HG03196 (cell line): ENCODE results near the gene SLC9A6.
"Not testable (repeated sequence)": the region's sequence is repeated elsewhere in the genome, so short reads cannot be mapped to it uniquely, and the experiment has no call there.

Source experiments
- ATAC-seq: cut with Tn5 transposase; IDR thresholded peaks from one replicate; pipeline ENCODE4 v1.9.1; 2021; ENCODE audit not compliant: unreplicated experiment

Gene SLC9A6

GRCh38 chrX:136028383-136028984 lies 43.2 kb downstream of the SLC9A6 start:
- no peak for ATAC-seq

GRCh38 chrX:136029766-136030165 lies 44.5 kb downstream of the SLC9A6 start:
- ATAC-seq: no peak

DNA sequence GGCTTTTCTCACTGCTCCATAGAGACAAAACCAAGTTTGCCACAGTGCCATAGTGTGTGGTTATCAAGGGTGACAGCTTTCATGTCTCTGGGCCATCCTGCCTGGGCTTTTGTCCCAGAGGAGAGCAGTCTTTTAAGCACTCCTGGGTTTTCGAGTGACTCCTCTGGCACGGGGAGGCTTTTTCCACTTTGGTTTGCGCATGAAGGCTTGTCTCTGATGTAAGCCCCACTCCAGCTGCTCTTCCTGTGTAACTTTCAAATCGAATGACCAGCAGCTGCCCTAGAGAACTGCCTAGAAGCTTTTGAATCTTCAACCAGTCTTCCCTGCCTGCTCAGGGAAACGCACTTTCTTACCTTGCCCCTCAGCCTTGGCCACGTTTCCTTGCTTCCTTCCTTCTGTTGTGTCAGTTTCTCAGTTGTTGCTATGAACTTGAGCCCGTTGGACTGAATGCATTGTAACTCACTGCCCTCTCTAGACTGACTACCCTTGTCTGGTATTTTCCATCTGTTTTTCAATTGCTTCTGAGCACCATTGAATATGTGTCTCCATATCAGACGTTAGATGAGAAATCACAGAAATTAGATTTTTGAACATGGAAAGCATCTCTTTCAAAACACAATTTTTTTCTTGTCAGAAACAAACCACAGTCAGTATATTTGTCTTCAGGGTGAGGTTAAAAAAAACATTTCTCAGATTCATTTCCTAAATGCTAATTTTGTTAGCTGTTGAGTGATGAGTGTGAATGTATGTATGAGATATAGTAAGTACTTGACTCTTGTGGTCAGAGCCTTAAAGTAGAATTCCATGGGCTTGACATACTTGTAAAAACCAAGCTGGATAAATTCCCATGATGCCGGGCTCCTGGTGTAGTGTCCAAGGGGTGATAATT lies 45.3 kb downstream of the SLC9A6 start:
- ATAC-seq: no peak

- no peak for ATAC-seq
Observed at GRCh38 chrX:136031626-136032025, 46.4 kb downstream of the SLC9A6 start.

DNA sequence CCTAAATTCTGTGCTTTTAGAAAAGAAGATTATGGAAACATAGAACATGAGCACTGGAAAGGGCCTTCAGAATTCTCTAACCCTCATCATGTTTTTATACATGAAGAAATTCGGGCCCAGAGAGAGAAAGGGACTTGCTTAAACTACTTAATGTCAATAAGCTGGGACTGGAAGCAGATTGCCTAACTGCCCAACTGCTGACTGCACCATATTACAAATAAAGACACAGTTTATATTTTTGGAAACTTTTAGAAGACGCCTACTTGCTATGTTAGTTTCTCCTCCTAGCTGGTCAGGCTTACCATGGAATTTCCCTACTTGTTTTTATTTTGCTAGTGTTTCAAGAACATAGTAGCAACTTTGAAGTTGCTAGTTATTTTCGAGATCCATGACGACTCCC lies 47.1 kb downstream of the SLC9A6 start:
- ATAC-seq: no peak

DNA sequence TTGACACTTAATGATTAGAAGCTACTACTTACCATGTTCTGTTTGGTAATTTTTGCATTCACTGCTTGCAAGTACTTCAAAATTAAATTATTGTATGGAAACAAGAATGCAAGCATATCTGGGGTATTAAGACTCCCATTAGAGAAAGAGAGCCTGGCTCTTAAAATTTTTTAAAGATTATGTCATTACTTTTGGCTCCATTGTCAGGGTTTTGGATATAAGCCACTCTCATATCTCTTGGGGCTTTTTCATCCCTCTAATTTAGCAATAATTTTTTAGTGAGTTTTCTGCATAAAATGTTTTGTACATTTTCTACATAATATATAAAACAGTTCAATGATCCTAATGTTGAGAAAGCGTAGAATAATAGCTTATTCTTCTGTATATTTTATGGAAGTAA lies 49.4 kb downstream of the SLC9A6 start:
- ATAC-seq: no peak

DNA sequence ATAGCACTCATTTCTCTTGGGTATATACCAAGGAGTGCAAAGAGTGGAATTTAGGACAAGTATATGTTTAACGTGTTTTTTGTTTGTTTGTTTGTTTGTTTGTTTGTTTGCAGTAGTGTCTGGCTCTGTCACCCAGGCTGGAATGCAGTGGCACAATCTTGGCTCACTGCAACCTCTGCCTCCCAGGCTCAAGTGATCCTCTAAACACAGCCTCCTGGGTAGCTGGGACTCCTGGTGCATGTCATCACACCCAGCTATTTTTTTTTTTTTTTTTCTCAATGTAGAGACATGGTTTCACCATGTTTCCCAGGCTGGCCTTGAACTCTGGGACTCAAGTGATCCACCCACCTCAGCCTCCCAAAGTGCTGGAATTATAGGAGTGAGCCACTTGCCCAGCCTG lies 50.4 kb downstream of the SLC9A6 start:
- ATAC-seq: no peak

DNA sequence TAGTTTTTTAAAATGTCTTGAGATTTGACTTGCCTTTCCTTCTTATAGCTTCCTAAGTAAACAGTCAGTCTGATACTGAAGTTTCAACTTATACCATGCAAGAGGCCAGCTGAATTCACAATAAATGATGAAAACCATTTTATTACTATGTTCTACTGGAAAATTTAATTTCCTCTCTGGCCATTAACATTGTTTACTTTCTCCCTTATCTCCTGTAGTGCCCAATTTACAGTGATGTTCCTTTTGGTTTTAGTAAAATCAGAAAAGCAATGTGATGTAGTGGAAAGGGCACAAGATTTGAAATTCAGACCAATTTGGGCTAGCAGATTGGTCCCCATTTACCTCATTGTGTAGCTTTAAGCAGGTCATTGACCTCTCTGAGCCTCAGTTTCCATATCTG lies 54.2 kb downstream of the SLC9A6 start:
- ATAC-seq: no peak

DNA sequence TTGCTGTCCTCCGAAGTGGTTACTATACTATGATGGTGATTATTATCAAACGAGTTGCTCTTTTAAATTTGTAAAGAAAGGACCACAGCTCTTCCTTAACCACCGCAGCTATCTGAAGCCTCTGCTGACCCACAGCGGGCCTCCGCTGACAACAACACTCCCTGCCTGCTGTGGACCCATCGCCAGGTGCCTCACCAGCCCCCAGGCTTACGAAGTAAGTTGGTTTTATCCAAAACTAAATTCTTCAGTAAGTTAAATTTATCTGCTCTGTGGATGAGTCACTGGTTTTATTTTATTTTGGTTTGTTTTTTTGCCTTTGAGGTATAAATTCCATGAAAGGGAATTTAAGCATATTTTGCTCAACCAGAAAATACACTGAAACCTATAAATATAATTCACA lies 54.7 kb downstream of the SLC9A6 start:
- no peak for ATAC-seq

DNA sequence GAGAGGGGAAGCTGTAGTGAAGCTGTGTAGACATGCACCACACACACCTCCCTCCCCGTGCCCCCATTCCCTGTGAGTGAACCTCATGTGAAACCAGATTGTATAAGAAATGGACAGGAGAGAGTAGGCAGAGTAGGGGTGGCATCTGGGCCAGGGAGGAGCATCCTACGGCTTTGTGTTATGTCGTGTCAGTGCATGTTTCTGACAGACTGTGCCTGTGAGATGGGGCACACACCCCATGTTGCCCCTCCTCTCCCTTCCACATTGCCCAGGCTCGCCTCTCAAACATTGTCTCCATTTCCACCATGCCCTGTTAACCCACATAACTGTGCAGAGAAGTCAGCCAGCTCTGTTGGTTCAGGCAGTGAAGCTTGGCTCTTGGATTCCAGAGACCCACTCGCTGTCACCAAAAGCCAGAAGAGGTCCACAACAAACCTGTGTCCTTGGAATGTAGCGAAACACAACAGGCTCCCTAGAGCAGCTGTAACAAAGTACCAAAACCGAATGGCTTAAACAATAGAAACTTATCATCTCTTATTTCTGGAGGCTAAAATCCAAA lies 56.1 kb downstream of the SLC9A6 start:
- ATAC-seq: no peak

DNA sequence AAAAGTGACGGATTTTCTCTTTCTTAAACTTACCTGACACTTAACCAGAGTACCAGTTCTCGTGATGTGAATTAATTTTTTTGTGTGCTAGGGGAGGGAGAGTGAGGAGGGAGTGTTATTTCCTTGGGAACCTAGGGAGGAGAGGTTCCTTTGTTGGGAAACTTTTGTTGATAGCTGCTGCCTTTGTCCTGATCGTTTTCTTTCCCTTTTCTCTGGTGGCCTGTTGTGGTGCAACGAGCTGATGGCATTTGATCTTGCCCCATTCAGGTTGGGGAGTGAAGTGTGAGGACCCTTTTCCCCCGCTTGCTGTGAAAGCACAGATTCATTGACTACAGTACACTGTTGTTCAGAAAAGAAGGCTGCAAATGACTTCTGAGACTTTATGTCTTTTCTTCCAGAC lies 59.8 kb downstream of the SLC9A6 start:
- no peak for ATAC-seq

DNA sequence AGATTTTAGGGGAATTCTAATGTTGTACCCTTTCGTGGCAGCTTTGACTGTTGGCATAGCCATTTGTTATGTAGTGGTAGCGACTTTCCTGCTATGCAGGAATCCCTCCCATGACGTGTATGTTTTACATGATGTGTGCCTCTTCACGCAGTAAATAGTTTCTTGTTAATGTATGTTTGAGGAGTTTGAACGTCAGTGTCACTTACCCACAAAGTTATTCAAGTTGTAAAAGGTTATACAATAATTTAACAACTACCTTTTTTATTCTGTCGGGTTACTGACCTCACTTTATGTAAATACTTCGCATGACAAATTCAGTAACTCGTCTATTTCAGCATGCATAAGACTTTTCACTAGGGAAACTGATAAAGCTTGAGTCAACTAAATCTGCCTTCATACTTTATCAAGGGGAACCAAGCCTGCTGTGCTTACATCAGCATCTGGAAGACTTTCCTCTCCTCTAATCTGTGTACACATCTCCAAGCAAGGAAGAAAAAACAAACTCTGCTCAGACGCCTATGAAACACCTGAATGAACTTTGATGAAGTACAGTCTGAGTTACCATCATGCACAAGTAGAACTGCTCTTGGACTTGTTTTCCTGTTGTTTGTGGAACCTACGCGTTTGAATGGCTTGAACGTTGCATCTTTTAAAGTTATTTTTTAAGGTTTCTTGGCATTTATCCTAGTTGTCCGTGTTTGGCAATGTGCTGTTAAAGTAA lies 61.2 kb downstream of the SLC9A6 start:
- no peak for ATAC-seq

- ATAC-seq: no peak
Observed at GRCh38 chrX:136047016-136047642, 61.9 kb downstream of the SLC9A6 start.

GRCh38 chrX:136047969-136048368 lies 62.7 kb downstream of the SLC9A6 start:
- no peak for ATAC-seq

GRCh38 chrX:136048446-136048845 lies 63.2 kb downstream of the SLC9A6 start:
- ATAC-seq: no peak

DNA sequence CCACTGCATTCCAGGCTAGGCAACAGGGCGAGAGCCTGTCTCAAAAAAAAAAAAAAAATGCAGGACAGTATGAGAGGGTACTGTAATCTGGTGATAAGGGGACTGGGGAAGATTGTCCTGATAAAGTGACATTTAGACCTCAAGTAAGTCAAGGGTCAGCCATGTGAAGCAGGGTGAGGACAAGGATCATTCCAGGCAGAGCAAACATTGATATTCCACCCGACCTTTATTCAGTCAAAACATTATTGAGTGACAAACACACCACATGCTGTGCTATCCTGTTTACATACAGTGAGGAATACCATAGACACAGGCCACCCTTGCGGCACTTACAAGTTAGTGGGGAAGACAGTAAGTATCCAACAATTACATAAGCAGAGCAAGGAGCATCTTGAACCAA lies 64.4 kb downstream of the SLC9A6 start:
- no peak for ATAC-seq

- ATAC-seq: not testable (repeated sequence)
Observed at GRCh38 chrX:136050875-136051274, 65.6 kb downstream of the SLC9A6 start.

- no peak for ATAC-seq
Observed at GRCh38 chrX:136051611-136052010, 66.4 kb downstream of the SLC9A6 start.

GRCh38 chrX:136055651-136056221 lies 70.5 kb downstream of the SLC9A6 start:
- no peak for ATAC-seq

DNA sequence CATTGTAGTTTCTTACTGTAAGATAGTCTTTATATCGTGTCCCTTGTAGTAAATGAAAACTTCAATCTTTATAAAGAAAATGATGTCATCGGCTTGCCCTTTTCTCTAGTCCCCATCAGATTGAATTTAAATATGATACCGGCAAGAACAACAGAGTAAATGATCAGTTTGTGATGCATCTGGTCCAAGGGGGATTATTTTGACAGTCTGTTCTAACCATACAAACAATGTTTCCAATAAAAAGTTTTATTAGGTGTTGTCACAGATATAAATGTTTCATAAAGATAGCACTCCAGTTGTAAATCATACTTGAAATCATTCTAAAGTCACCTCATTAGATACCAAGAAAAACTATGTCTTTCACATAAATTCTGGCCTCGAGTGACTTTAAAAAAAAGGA lies 72.3 kb downstream of the SLC9A6 start:
- ATAC-seq: no peak

- ATAC-seq: no peak
Observed at GRCh38 chrX:136059350-136059749, 74.1 kb downstream of the SLC9A6 start.
